Activated CD4-positive, alpha-beta T cell treated with anti-CD3 and anti-CD28 coated beads for 1 hour (primary cell): ENCODE data around the gene MDFIC.

Experiments
- DNase-seq: peaks from one replicate; pipeline ENCODE4 v3.0.0-alpha.2; 2020

The MDFIC gene

DNA sequence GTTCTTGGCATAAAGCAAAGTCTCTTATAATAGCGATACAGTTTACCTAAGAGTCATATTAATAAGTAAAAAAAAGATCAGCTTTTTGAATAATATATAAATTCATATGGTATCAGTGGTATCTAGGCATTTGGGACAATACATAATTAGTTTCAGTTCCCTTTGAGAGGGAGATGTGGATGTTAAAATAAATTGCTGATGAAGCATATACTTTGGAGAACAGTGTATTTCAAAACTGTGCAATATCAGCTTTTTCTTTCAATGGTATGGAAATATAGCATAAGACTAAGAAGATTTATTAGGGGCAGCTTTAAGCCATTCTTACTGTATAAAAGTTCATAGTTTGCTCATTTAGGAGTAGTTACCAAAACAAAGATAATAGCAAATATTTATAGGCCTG is 35.5 kb downstream of the MDFIC start:
- no peak for DNase-seq

DNA sequence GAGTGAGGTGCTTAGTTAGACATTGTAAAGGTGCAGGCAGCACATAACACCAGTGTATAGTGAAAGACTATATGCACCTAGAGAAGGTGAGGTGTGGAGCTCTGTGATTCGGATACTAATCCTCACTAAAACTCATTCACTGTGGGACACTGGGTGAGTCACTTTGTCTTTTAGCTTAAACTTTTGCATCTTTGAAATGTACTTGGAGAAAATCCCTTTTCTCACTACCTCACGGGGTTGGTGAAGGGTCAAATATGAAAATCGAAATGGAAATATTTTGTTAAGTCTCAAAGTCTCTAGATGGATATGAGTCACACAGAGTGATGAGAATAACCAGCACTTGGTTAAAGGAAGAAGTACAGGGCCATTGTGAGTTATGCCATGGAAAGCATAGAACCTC is 38.0 kb downstream of the MDFIC start:
- no peak for DNase-seq

DNA sequence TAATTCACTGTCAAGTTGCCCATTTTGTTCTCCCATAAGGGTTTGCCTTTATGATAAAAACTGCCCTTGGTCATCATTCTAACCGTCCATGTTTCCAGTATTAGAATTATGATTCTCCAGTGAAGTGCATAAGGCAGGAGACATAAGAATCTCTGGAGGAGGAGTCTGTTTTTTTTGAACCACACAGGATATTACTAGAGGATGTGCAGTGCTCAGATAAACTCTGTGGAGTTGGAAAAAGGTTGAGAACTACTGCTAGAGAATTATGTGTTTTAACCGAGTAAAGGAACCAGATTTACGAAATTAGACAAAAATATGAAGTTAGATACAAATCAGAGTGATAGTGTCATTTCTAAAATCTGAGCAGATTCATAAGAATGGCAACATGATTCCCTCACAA is 40.5 kb downstream of the MDFIC start:
- no peak for DNase-seq

DNA sequence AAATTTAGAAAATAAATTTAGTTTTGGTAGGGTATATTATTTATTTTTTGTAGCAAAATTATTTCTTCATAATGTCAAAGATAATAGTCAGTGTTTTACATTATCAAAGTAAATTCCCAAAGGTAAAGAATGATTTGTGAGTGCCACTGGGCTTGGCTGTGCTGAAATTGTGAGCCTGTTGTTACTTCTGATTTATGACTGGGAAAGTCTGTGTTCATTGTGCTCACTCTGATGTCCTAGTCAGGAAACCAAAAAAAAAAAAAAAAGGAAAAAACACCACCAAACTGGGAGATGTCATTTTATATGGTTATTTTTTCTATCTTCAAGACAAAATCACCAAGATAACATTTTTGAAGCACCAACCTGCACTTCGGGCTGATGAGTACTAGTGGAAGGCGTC is 44.3 kb downstream of the MDFIC start:
- DNase-seq = no peak

DNA sequence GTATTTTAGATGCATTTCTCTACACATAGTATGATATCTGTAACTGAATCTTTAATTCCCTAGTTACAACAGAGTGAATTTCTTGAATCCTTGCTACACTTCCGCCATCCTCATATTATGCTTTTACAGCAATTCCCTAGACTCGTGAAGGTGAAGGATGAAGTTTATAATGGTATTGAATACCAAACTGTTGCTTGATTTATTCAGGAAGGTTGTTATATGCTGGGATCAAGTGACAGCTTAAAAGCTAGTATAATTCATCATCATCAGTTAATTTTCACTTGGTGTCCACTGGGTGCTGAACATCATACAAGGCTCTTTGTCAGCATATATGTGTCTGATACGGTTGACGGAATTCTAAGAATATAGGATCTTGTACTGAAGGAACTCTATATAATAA is 47.2 kb downstream of the MDFIC start:
- no peak for DNase-seq

DNA sequence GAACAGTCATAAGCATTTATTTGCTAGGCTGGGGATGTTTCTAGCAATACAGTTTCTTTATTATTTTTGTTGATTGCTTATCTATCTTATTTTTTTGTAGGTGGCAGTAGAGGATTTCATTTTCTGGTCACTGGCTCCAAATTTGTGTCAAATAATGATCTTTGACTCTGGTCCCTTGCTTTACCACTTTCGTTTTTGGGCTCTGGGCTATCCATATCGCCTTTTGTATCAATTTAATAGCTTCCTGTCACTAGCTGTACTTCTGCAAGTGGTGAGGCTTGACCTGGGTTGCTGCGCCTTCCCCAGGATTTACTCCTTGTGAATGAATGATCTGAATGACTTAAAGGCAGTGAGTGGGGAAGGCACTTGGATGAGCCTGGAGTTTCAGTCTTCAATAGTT is 48.4 kb downstream of the MDFIC start:
- DNase-seq = no peak

DNA sequence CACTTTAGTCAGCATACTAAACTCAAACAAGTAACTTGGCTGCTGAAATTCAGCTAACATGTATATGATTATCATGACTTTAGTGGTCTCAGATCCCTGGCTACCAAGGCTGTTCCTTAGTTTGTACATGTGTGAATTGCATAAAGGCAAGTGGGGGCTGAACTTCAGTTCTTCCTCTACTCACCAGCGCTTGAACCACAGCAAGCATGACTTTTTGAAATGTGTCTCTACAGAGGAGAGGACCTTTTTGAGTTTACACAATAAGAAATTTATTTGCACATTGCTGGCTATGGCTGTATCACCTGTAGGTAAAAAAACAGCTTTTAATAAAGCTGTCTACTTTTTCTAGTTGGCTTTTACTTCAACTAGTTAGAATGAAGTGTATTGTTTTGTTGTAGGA is 48.8 kb downstream of the MDFIC start:
- DNase-seq = no peak

DNA sequence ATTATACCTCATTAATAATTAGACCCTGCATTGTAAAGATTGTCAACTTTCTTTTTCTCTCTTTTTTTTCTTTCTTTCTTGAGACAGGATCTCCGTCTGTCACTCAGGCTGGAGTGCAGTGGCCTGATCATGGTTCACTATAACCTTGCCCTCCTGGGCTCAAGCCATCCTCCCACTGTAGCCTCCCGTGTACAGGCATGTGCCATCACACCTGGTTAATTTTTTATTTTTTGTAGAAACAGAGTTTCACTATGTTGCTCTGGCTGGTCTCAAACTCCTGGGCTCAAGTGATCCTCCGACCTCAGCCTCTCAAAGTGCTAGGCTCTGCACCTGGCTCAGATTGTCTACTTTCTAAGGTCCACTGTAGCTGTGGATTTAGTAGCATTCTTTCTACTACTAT is 50.7 kb downstream of the MDFIC start:
- DNase-seq = no peak

DNA sequence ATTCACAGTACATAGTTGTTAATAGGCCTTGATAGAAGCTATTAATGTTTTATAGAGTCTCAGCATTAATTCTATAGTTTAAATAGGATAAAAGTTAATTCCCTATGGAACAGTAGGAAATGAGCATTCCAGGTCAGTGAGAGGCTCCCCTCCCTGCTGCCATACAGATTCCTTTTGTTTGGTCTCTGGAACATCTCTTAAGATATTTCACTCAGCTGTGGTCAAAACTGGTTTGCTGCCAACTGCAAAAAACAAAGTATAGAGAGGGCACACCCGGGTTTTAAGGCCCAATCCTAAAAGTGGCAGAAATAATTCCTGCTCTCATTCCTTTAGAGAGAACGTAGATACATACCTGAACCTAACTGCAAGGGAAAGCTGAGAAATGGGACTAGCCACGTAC is 51.3 kb downstream of the MDFIC start:
- no peak for DNase-seq

DNA sequence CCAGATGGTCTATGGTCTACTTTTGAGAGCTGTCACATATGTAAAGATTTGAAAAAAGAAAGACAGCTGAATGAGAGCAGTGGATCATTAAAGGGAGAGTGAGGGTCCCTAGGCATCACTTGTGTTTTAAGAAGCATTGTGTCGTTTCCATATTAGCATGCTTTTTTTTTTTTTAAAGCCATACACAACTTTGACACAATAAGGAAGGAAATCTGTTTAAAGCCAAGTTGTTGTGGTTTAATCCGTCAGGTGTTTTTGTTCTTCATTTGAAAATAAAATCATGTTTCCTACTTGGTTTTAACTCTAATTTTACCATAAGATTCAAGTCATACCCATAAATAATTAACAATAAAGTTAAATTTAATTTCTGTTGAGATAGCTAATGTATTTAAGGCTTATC is 53.5 kb downstream of the MDFIC start:
- no peak for DNase-seq

DNA sequence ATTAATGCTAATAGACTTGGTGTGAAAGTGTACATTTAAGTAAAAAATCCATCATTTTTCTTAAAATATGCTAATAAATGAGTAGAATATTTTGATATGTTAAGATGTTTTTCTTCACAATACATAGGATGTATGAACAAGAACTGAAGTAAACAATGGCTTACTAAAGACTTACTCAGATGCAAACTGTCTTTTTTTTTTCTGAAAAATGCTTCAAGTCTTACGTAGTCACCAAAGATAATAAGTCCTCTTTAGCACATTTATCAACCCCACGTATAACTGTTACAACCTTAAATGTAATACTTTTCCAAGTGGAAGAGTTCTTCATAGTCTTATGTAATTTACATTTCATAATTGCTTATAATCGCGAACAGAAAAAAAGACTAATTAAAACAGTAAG is 54.8 kb downstream of the MDFIC start:
- no peak for DNase-seq

DNA sequence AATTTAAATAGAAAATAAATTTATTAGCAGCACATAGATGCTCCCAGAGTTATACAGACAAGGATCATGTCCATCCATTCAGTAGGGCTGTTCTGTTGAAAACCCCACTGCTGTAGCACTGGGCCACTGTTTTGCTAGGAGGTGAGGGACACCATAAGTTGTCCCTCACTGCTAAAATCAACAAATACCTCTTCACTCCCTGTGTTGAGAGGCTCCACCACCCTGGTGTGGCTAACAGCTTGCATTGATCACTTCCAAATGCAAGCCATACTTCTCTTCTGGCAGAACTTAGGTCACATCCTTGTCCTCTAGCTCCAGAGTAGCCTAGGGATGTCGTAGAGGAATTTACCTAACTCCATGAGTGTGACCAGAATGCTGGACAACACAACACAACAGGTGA is 55.4 kb downstream of the MDFIC start:
- DNase-seq = no peak

DNA sequence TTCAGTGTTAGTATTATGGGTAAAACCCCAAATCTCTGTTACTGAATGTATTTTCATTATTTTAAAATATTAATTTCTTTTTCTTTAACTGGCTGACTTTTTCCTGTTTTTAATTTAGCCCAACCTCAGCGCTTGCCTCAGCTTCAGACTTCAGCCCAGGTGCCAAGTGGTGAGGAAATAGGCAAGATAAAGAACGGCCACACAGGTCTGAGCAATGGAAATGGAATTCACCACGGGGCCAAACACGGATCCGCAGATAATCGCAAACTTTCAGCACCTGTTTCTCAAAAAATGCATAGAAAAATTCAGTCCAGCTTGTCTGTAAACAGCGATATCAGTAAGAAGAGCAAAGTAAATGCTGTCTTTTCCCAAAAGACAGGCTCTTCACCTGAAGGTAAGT is 57.5 kb downstream of the MDFIC start:
- DNase-seq = no peak

DNA sequence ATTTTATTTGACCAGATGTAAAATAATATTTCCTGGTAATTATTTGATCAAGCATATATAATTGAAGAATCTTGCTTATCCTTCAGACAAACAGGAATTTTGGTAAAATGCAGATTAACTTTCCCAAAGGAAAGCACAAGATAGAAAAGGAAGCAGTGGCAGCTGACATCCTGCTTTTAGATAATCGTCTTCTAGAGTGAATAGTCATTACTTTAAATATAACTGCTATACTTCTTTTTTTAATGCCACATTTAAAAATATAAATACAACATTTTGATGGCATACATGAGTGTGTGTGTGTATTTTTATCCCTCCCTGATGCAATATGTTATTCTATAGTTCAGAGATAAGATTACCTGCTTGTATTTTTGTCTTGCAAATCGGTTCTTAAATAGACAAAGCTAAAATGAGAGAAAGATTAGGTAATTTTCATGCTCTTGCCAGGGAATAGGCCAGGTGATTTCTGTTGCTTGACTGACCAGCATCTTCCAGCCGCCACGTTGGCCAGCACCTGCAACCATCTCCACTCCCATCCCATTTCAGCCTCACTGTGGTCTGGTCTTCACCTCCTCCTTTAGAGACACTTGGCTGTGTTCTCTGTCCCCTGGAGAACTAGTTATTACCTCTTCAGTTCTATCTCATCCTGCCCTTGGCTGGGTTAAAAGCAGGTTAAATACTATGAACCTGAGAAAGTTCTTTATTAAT is 58.1 kb downstream of the MDFIC start:
- no peak for DNase-seq

DNA sequence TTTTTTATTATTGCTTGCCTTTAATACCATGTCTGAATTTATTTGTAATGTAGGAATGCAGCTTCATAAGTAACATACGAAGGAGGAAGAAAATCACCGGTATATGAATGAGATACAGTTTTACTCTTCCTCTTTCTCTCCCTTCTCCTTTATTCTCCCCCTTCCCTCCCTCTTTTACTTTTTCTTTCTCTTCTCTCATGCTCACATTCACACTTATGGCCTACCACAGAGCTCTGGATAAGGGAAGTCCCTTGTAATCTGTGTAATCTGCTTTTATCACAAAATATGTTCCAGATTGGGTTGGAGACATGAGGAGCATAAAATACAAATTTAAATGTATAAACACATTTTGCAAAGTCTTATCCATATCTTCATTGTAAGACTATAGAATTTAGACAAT is 59.4 kb downstream of the MDFIC start:
- no peak for DNase-seq

DNA sequence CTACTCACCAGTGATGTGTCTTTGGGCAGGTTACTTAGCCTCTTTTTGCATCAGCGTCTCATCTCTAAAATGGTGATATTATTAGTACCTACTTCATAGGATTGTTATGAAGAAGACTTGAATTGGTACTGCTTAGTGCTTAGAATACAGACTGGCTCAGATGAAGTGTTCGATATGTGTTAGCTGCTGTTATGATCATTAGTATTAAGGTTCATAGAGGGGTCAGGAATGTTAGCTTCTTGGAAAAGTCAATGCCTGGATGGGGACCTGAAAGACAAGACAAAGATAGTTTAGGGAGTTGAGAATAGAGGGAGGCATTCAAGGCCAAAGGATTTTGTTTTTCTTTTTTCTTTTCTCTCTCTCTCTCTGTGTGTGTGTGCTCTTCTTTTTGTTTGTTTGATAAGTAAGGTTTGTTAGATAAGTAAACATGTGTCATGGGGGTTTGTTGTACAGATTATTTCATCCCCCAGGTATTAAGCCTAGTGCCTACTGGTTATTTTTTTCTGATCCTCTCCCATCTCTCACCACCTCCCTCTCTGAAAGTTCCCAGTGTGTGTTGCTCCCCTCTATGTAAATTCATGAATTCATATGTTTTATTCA is 63.3 kb downstream of the MDFIC start:
- no peak for DNase-seq

DNA sequence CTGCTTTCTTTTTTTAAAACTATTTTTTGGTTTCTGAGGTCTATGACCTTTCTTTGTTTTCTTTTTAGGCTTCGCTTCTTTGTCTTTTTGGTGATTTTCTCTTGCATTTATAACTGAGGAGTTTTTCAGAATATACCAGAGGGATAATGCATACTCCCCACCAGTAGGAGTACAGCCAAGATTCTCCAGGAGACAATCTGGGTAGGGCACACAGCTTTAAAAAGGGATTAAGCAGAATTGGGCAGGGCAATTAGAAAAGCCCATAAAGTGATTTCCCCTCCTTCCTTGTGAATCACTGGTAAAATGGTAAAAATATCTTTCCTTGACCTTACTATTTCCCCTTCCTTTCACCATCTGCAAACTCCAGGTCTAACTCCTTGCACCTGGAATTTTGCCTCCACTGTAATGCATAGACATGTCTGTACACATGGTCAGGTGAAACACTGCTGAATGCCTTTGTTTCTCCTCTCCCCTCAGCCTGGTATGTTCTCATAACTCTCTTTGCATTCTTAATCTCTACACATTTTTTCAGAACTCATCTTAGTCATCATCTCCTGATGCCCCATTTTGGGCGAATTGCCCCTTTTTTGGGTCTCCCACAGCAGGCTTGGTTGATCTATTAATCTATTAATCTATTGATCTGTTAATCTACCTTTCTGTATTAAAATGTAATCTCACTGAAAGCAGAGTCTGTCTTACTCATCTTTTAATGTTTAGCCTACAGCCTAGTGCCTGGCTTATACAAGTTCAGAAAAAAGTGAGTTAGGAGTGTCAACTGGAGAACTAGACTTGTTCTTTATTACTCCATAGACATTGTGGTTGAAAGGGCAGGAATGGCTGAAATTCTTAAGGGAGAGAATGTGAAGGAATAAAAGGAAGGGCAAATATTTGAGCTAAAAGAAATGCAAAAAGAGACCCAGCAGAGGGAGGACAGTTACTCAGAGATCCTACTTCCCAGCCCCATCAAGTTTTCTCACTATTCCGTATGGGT is 64.6 kb downstream of the MDFIC start:
- no peak for DNase-seq

DNA sequence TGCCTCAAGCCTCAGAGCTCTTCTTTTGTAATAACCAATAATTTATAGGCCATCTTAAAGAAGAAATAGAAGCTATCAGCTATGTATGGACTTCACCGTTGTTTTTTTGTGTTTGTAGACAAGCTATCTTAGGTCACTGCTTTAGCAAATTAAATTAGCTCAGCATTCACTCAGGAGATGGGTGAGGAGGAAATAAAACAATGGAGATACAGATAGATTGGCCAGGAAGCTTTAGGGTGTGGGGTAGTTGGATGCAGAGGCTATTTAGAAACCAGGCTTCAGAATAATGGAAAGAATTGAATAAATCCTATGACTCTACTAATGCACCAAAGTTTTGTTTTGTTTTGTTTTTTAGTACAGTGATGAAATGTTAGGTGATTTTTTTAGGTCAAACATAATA is 66.1 kb downstream of the MDFIC start:
- no peak for DNase-seq

DNA sequence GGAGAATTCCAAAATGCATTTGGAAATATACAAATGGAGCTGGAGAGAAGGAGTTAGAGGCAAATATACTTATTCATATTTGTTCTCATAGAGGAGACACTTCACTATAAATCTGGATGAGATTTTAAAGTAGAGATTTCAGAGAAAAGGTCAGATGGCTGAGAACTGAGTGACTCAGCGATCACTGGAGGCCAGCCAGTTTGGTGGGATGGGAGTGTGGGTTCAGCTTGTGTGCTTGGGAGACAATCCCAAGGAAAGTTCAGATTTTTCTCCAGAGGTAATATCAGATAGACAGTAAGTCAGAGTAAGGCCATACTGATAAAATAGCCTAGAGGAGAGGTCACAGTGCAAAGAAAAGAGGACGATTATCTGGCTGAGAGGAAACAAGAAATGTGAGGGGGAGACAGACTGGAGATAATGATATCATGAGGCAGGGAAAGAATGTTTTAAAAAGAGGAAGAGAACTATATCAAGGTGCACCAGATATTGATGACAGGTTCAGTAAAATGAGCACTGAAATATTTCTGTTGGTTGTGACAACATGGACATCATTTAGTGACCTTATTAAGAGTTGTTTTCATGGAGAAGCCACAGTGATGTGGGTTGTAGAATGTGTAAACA is 67.0 kb downstream of the MDFIC start:
- DNase-seq = no peak

DNA sequence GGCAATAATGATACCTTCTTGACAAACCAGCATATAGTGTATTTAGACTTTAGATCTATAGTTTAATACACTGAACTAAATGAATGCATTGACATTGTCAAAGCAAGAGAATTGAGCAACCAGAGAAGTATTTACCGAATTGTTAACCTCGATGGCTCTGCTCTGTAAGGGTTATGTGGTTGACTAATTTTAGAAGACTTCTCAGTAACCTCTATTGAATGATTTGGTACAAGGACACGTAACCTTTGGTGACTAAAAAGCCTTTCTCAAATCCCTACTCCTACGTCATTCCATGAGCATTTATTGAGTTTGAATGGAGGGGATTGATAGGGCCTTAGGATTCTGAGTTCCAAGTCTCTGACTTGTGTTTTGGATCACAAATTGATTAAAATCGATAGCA is 67.6 kb downstream of the MDFIC start:
- DNase-seq = no peak

DNA sequence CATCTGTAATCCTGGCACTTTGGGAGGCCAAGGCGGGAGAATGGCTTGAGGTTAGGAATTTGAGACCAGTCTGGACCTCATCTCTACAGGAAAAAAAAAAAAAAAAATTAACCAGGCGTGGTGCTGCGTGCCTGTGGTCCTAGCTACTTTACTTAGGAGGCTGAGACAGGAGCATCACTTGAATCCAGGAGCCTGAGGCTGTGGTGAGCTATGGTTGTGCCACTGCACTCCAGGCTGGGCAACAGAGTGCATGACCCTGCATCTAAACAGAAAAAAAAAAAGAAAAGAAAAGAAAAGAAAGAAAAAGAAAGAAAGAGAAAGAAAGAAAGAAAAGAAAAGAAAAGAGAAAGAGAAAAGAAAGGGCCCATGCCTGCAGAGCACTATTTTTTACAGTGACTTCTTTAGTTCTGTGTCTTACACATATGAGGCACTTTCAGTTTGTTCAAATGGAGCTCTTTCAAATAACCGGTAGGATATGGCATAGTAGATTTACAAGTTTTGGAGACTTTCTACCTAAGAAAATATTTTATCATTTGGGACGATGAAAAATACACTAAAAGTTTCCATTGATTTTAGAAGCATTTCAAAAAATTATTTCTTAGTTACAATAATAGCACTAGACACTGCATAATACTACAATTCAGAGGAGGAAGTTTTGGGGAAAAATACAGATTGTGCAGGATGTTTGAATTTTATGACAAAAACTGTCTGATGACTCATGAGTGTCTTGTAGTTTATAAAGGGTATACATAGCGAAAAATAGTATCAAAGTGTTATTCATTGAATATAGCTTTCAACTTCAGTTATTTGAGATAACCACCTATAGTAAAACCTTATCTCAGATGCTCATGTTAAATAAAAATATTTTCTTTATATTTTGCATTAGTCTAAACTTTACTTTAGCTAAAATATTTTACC is 75.9 kb downstream of the MDFIC start:
- DNase-seq = no peak

DNA sequence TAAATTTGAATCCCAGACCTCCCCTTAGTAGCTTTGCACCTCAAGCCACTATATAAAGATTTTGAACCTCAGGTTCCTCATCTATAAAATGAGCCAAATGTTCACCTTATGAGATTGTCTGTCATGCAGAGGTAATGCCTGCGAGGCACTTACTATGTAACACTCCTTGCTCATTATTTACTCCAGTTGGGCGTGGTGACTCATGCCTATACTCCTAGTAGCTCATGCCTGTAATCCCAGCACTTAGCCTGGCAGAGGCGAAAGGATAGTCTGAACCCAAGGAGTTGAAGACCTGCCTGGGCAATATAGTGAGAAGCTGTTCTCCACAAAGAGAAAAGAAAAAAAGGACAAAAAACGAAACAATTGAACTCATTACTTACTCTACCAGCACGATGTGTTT is 82.2 kb downstream of the MDFIC start:
- DNase-seq = no peak
